HepG2 (cell line): Measurements from ENCODE around the gene FLOT2. TPM values are rescaled to one million over a fixed set of nuclear protein-coding genes. Genes with fewer than 3 reads are reported as not detected.

Experiments
- AGO1 ChIP-seq: fragments of 200-400 bp; formaldehyde crosslinking; IDR thresholded peaks from 2 replicates; pipeline ENCODE4 v1.6.1; 2017; ENCODE audit warnings: mild to moderate bottlenecking, low read depth, low read length, moderate library complexity; ENCODE audit not compliant: poor library complexity, severe bottlenecking
- ATF7-NPFF ChIP-seq: sonication (generic); formaldehyde crosslinking; IDR thresholded peaks from 2 replicates; pipeline ENCODE4 v1.8.1; 2023; ENCODE audit warnings: mild to moderate bottlenecking, low read depth, missing genetic modification reagents, moderate library complexity
- FOXJ3 ChIP-seq: sonication (generic); formaldehyde crosslinking; IDR thresholded peaks from 2 replicates; pipeline ENCODE4 v1.4.0; 2020; ENCODE audit warnings: missing genetic modification reagents, mild to moderate bottlenecking, borderline replicate concordance
- KDM3A ChIP-seq: IDR thresholded peaks from 2 replicates; pipeline ENCODE4 v1.6.1; 2018; ENCODE audit warnings: low read depth, missing compliant biosample characterization
- KDM5A ChIP-seq: fragments of 200-600 bp; sonication (generic); IDR thresholded peaks from 2 replicates; pipeline ENCODE4 v1.7.0; 2018; ENCODE audit warnings: antibody characterized with exemption, mild to moderate bottlenecking, low read length, borderline replicate concordance
- MXI1 ChIP-seq: IDR thresholded peaks from 3 replicates; pipeline ENCODE4 v1.6.1; 2012; ENCODE audit warnings: low read depth, low read length, inconsistent platforms, borderline replicate concordance
- PHF8 ChIP-seq: sonication (generic); formaldehyde crosslinking; IDR thresholded peaks from 2 replicates; pipeline ENCODE4 v1.5.0; 2020; ENCODE audit warnings: missing genetic modification reagents
- POLR2AphosphoS5 ChIP-seq: IDR thresholded peaks from 2 replicates; pipeline ENCODE4 v1.6.1; 2012; ENCODE audit warnings: low read depth, low read length
- POLR2G ChIP-seq: fragments of 200-400 bp; formaldehyde crosslinking; IDR thresholded peaks from 2 replicates; pipeline ENCODE4 v1.6.1; 2018; ENCODE audit warnings: mild to moderate bottlenecking, low read depth, low read length, moderate library complexity
- SPEN ChIP-seq: sonication (generic); formaldehyde crosslinking; IDR thresholded peaks from 2 replicates; pipeline ENCODE4 v1.5.1; 2020; ENCODE audit warnings: low read depth, mild to moderate bottlenecking, missing genetic modification reagents
- TAF15 ChIP-seq: fragments of 200-400 bp; formaldehyde crosslinking; IDR thresholded peaks from one replicate; pipeline ENCODE4 v1.6.1; 2018; ENCODE audit warnings: mild to moderate bottlenecking, low read depth, low read length; ENCODE audit not compliant: poor library complexity, severe bottlenecking
- ZNF205 ChIP-seq: IDR thresholded peaks from 2 replicates; pipeline ENCODE4 v1.6.1; 2018; ENCODE audit warnings: missing biosample characterization, missing genetic modification reagents
- ZNF724P ChIP-seq: sonication (generic); formaldehyde crosslinking; IDR thresholded peaks from 2 replicates; pipeline ENCODE4 v1.8.0; 2022; ENCODE audit warnings: missing genetic modification reagents, borderline replicate concordance
- polyA plus RNA-seq, 8 experiments: library from polyadenylated mRNA; depleted of rRNA in 3 of 8; stranded (reverse) in 7 of 8; unstranded in 1 of 8; fragments of >200 nt; fragmentation: Illumina TruSeq in 4 of 8; extraction: Trizol in 4 of 8; gene quantifications; 2 replicates each; pipeline versions ENCODE4 v1.2.1 to v1.2.3, GENCODE V29; 2011 to 2016; ENCODE audit warnings: low read depth in 4 of 8, missing spikeins in 1 of 8, mixed read lengths in 1 of 8; ENCODE audit not compliant: insufficient read depth in 1 of 8
- total RNA-seq, 5 experiments: library from RNA; depleted of rRNA; stranded (reverse); fragments of >200 nt; fragmentation: Illumina TruSeq; extraction: Trizol; gene quantifications; 2 replicates each; pipeline ENCODE4 v1.2.3, GENCODE V29; 2016; ENCODE audit warnings: low read depth in 1 of 5
- TF ChIP-seq, protein P1 (sequence below): sonication (generic); formaldehyde crosslinking; IDR thresholded peaks from 2 replicates; pipeline ENCODE4 v1.5.1; 2020; ENCODE audit warnings: mild to moderate bottlenecking, missing genetic modification reagents
- TF ChIP-seq, protein P2 (sequence below): sonication (generic); formaldehyde crosslinking; IDR thresholded peaks from 2 replicates; pipeline ENCODE4 v1.4.0; 2020; ENCODE audit warnings: missing genetic modification reagents
- TF ChIP-seq, protein P3 (sequence below): sonication (generic); formaldehyde crosslinking; IDR thresholded peaks from 2 replicates; pipeline ENCODE4 v1.8.0; 2022; ENCODE audit warnings: missing genetic modification reagents, mild to moderate bottlenecking, moderate library complexity, borderline replicate concordance
- TF ChIP-seq, protein P4 (sequence below): sonication (generic); formaldehyde crosslinking; IDR thresholded peaks from 2 replicates; pipeline ENCODE4; 2020; ENCODE audit warnings: missing genetic modification reagents, mild to moderate bottlenecking, borderline replicate concordance

FLOT2 gene
- total and polyA plus RNA-seq, 2 of the 13 experiments (the other 11 are each of a cell fraction or from before 2014, with no cell fraction given) = 54.3 to 54.5 TPM

DNA sequence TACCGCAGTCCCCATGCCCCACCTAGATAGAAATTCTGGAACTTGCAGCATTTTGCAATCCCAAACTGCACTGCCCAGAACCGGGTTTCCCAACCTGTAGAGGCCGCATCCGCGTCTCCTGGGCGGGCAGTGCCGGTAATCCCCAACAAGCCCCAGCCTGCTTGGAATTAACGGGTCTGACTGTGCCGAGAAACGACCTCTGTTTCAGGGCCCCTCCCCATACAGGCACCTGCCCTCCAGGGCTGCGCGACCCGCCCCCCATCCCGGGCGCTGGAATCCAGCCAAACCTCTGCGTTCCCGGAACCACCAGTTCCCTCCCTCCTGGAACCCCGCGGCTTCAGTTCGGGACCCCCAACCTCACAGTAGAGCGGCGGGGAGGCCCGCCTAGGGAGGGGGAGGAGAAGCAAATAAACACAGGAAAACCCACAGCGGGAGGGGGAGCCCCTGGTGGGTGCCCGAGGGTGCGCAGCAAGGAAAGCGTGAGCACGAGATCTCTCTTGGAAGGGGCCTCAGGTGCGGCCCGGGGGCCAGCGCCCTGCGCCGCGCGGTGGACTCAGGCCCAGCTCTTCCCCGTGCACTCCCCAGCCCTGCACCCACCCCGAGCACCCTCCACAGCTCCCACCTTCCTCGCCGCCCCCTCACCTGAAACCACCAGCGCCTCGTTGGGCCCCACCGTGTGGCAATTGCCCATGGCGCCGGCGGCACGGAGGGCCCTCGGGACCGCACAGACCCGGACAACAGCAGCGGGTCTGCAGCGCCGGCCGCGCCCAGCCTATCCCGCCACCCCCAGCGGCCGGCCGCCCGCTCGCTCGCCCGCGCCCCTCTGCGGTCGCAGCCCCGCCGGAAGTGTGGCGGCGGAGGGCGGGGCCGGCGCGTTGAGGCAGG is at the start of gene FLOT2 (continued):
- TF ChIP-seq, protein P1, sequence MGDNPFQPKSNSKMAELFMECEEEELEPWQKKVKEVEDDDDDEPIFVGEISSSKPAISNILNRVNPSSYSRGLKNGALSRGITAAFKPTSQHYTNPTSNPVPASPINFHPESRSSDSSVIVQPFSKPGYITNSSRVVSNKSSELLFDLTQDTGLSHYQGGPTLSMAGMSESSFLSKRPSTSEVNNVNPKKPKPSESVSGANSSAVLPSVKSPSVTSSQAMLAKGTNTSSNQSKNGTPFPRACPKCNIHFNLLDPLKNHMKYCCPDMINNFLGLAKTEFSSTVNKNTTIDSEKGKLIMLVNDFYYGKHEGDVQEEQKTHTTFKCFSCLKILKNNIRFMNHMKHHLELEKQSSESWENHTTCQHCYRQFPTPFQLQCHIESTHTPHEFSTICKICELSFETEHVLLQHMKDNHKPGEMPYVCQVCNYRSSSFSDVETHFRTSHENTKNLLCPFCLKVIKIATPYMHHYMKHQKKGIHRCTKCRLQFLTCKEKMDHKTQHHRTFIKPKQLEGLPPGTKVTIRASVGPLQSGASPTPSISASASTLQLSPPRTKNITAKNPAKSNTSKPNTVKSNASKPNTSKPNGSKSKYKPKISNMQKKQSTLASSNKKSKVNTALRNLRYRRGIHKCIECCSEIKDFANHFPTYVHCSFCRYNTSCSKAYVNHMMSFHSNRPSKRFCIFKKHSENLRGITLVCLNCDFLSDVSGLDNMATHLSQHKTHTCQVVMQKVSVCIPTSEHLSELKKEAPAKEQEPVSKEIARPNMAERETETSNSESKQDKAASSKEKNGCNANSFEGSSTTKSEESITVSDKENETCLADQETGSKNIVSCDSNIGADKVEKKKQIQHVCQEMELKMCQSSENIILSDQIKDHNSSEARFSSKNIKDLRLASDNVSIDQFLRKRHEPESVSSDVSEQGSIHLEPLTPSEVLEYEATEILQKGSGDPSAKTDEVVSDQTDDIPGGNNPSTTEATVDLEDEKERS (CRISPR knock-in tag) = peak; percentile 17
- TF ChIP-seq MXI1 (peak; percentile 50; the same call in 1 of the 3 replicates), ZNF724P (no peak), AGO1 (peak; percentile 94), TAF15 (peak; percentile 39), KDM3A (CRISPR knock-in tag) (0 out of 2 replicates have a peak, but pooled peaks have one; percentile 60), KDM5A (peak; percentile 53; the same call in 1 of the 2 replicates), POLR2G (peak; percentile 87), SPEN (CRISPR knock-in tag) (peak; percentile 58; the same call in 1 of the 2 replicates), PHF8 (CRISPR knock-in tag) (peak; percentile 91), POLR2AphosphoS5 (peak; percentile 71; the same call in 1 of the 2 replicates), FOXJ3 (CRISPR knock-in tag) (no peak), ZNF205 (CRISPR knock-in tag) (no peak), ATF7-NPFF (CRISPR knock-in tag) (peak; percentile 88)
- TF ChIP-seq, protein P2, sequence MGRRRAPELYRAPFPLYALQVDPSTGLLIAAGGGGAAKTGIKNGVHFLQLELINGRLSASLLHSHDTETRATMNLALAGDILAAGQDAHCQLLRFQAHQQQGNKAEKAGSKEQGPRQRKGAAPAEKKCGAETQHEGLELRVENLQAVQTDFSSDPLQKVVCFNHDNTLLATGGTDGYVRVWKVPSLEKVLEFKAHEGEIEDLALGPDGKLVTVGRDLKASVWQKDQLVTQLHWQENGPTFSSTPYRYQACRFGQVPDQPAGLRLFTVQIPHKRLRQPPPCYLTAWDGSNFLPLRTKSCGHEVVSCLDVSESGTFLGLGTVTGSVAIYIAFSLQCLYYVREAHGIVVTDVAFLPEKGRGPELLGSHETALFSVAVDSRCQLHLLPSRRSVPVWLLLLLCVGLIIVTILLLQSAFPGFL (CRISPR knock-in tag) = no peak
- TF ChIP-seq, protein P3, sequence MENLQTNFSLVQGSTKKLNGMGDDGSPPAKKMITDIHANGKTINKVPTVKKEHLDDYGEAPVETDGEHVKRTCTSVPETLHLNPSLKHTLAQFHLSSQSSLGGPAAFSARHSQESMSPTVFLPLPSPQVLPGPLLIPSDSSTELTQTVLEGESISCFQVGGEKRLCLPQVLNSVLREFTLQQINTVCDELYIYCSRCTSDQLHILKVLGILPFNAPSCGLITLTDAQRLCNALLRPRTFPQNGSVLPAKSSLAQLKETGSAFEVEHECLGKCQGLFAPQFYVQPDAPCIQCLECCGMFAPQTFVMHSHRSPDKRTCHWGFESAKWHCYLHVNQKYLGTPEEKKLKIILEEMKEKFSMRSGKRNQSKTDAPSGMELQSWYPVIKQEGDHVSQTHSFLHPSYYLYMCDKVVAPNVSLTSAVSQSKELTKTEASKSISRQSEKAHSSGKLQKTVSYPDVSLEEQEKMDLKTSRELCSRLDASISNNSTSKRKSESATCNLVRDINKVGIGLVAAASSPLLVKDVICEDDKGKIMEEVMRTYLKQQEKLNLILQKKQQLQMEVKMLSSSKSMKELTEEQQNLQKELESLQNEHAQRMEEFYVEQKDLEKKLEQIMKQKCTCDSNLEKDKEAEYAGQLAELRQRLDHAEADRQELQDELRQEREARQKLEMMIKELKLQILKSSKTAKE (CRISPR knock-in tag) = peak; percentile 35; the same call in 1 of the 2 replicates
- TF ChIP-seq, protein P4, sequence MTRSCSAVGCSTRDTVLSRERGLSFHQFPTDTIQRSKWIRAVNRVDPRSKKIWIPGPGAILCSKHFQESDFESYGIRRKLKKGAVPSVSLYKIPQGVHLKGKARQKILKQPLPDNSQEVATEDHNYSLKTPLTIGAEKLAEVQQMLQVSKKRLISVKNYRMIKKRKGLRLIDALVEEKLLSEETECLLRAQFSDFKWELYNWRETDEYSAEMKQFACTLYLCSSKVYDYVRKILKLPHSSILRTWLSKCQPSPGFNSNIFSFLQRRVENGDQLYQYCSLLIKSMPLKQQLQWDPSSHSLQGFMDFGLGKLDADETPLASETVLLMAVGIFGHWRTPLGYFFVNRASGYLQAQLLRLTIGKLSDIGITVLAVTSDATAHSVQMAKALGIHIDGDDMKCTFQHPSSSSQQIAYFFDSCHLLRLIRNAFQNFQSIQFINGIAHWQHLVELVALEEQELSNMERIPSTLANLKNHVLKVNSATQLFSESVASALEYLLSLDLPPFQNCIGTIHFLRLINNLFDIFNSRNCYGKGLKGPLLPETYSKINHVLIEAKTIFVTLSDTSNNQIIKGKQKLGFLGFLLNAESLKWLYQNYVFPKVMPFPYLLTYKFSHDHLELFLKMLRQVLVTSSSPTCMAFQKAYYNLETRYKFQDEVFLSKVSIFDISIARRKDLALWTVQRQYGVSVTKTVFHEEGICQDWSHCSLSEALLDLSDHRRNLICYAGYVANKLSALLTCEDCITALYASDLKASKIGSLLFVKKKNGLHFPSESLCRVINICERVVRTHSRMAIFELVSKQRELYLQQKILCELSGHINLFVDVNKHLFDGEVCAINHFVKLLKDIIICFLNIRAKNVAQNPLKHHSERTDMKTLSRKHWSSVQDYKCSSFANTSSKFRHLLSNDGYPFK = peak; percentile 49; the same call in 1 of the 2 replicates
